ENCODE data around the gene ZBTB4.

Gene ZBTB4

GRCh38 chr17:7467498-7467897, 11.9 kb downstream of the ZBTB4 start:
- no peak for DNase-seq

GRCh38 chr17:7466639-7467341, 12.6 kb downstream of the ZBTB4 start:
- DNase-seq, result no peak

GRCh38 chr17:7466318-7466638, 13.2 kb downstream of the ZBTB4 start:
- DNase-seq, result no peak

GRCh38 chr17:7465597-7466275, 13.7 kb downstream of the ZBTB4 start:
- no peak for DNase-seq

GRCh38 chr17:7464081-7464480, 15.3 kb downstream of the ZBTB4 start:
- no peak for DNase-seq

- DNase-seq, result no peak
These were observed 16.0 kb downstream of the ZBTB4 start for GRCh38 chr17:7463372-7463846.

- DNase-seq, result no peak
These were observed 16.7 kb downstream of the ZBTB4 start for GRCh38 chr17:7462474-7463371.

- no peak for DNase-seq
These were observed 18.4 kb downstream of the ZBTB4 start for GRCh38 chr17:7460850-7461660.

GRCh38 chr17:7459961-7460545, 19.4 kb downstream of the ZBTB4 start:
- DNase-seq, result no peak

GRCh38 chr17:7448461-7448860, 31.0 kb downstream of the ZBTB4 start:
- DNase-seq, result no peak

- DNase-seq, result peak; percentile 30
These were observed 33.8 kb downstream of the ZBTB4 start for GRCh38 chr17:7445619-7445968.

- no peak for DNase-seq
These were observed 34.5 kb downstream of the ZBTB4 start, which contains the start of gene CHRNB1 for GRCh38 chr17:7444682-7445618. Gene CHRNB1 (plus strand): TSS chr17:7445061. CDS start chr17:7445128, 67 bp downstream.

- DNase-seq, result no peak
These were observed 35.6 kb downstream of the ZBTB4 start for GRCh38 chr17:7443499-7444485.

GRCh38 chr17:7442142-7442541, 37.3 kb downstream of the ZBTB4 start:
- DNase-seq, result no peak

GRCh38 chr17:7441266-7441665, 38.2 kb downstream of the ZBTB4 start:
- no peak for DNase-seq

- DNase-seq, result no peak
These were observed 38.6 kb downstream of the ZBTB4 start for GRCh38 chr17:7440834-7441195.

- DNase-seq, result peak; percentile 28
These were observed 39.2 kb downstream of the ZBTB4 start for GRCh38 chr17:7440113-7440833.

GRCh38 chr17:7439462-7440112, 39.8 kb downstream of the ZBTB4 start, which contains the start of gene FGF11:
Gene FGF11 (plus strand): TSS chr17:7439512. CDS start chr17:7439621, 109 bp downstream.
- no peak for DNase-seq

All from activated naive CD4-positive, alpha-beta T cell treated with anti-CD3 and anti-CD28 coated beads, Interleukin-2, amount 50 U/mL, for 16 hours (primary cell).